Osteoblast (primary cell): ENCODE measurements around the gene PATL1. TPM values are rescaled to one million over a fixed set of nuclear protein-coding genes. Genes with fewer than 3 reads are reported as not detected.

Experiments
- DNase-seq: peaks from one replicate; pipeline ENCODE4 v3.0.0; 2011; ENCODE audit warnings: low spot score, mixed read lengths; ENCODE audit not compliant: insufficient read length; ENCODE audit errors: missing footprints
- H2AFZ ChIP-seq: 2 replicates; pipeline ENCODE4 v1.6.0; 2011; ENCODE audit warnings: mild to moderate bottlenecking, low read length
- H3K27ac ChIP-seq: 2 replicates; pipeline ENCODE4 v1.5.1; 2011; ENCODE audit warnings: mild to moderate bottlenecking, low read depth, low read length, moderate library complexity
- H3K27me3 ChIP-seq: 2 replicates; pipeline ENCODE4 v1.6.0; 2012; ENCODE audit warnings: mild to moderate bottlenecking, control low read depth, inconsistent platforms, low read length, moderate library complexity; ENCODE audit not compliant: insufficient read depth
- H3K36me3 ChIP-seq: 2 replicates; pipeline ENCODE4 v1.5.1; 2011; ENCODE audit warnings: mild to moderate bottlenecking, low read length, control low read depth, moderate library complexity; ENCODE audit not compliant: insufficient read depth
- H3K4me1 ChIP-seq: 2 replicates; pipeline ENCODE4 v1.5.1; 2011; ENCODE audit warnings: mild to moderate bottlenecking, low read length, control low read depth, moderate library complexity; ENCODE audit not compliant: insufficient read depth
- H3K4me2 ChIP-seq: 2 replicates; pipeline ENCODE4 v1.6.0; 2011; ENCODE audit warnings: mild to moderate bottlenecking, low read length; ENCODE audit not compliant: insufficient read depth
- H3K4me3 ChIP-seq: fragments of 200-600 bp; sonication (generic); 3 replicates; pipeline ENCODE4 v1.5.1; 2012; ENCODE audit warnings: mild to moderate bottlenecking, low read length, inconsistent platforms; ENCODE audit not compliant: insufficient read depth
- H3K79me2 ChIP-seq: 2 replicates; pipeline ENCODE4 v1.6.0; 2012; ENCODE audit warnings: mild to moderate bottlenecking, low read length, control low read depth, inconsistent platforms; ENCODE audit not compliant: insufficient read depth
- H3K9me3 ChIP-seq: 2 replicates; pipeline ENCODE4 v1.5.1; 2011; ENCODE audit warnings: low read depth, low read length, control low read depth
- H4K20me1 ChIP-seq: 2 replicates; pipeline ENCODE4 v1.6.0; 2012; ENCODE audit warnings: mild to moderate bottlenecking, low read length, control low read depth; ENCODE audit not compliant: insufficient read depth
- CTCF ChIP-seq: IDR thresholded peaks from 2 replicates; pipeline ENCODE4 v1.5.1; 2011; ENCODE audit warnings: mild to moderate bottlenecking, low read depth, low read length, moderate library complexity; ENCODE audit errors: extremely low read depth
- total RNA-seq: library from RNA; depleted of rRNA; stranded (reverse); fragments of >200 nt; gene quantifications from 2 replicates; pipeline ENCODE4 v1.2.3, GENCODE V29; 2012

PATL1 gene
- total RNA-seq, 1 donor: 19.5 TPM

- TF ChIP-seq CTCF: no peak
- H3K9me3 ChIP-seq: no peaks in the 10 kb centered on the region
- peaks cover 49% of the 10 kb centered on the region for H4K20me1 ChIP-seq
- peaks cover 84% of the 10 kb centered on the region for H3K79me2 ChIP-seq
- DNase-seq: no peak
- H3K36me3 ChIP-seq: peaks cover 69% of the 10 kb centered on the region
- H2AFZ ChIP-seq: no peak overlapping the region
- no peak overlapping the region for H3K4me2 ChIP-seq
- H3K4me1 ChIP-seq: peaks cover 12% of the 10 kb centered on the region
- H3K4me3 ChIP-seq: no peak overlapping the region
- no peaks in the 10 kb centered on the region for H3K27me3 ChIP-seq
- H3K27ac ChIP-seq: no peak overlapping the region
Measured at GRCh38 chr11:59607703-59608454, 61.0 kb downstream of the PATL1 start.

- DNase-seq: no peak
- H3K36me3 ChIP-seq: peaks cover 86% of the 10 kb centered on the region
- no peaks in the 10 kb centered on the region for H3K9me3 ChIP-seq
- no peak overlapping the region for H2AFZ ChIP-seq
- H3K4me1 ChIP-seq: no peaks in the 10 kb centered on the region
- H4K20me1 ChIP-seq: peaks cover 17% of the 10 kb centered on the region
- H3K27me3 ChIP-seq: no peaks in the 10 kb centered on the region
- no peak overlapping the region for H3K4me3 ChIP-seq
- H3K27ac ChIP-seq: no peak overlapping the region
- TF ChIP-seq CTCF: no peak
- no peak overlapping the region for H3K4me2 ChIP-seq
- H3K79me2 ChIP-seq: peaks cover 50% of the 10 kb centered on the region
Measured at GRCh38 chr11:59602432-59602831, 66.4 kb downstream of the PATL1 start.

GRCh38 chr11:59601788-59602187, 67.0 kb downstream of the PATL1 start:
- Histone ChIP-seq H3K4me1 (no peaks in the 10 kb centered on the region), H2AFZ (no peak overlapping the region), H4K20me1 (peaks cover 15% of the 10 kb centered on the region), H3K27me3 (no peaks in the 10 kb centered on the region), H3K79me2 (peaks cover 45% of the 10 kb centered on the region), H3K4me2 (no peak overlapping the region), H3K9me3 (no peaks in the 10 kb centered on the region), H3K4me3 (no peak overlapping the region), H3K36me3 (peaks cover 79% of the 10 kb centered on the region), H3K27ac (no peak overlapping the region)
- DNase-seq: no peak
- TF ChIP-seq CTCF: no peak

- Histone ChIP-seq H3K4me2 (no peak overlapping the region), H3K79me2 (peaks cover 37% of the 10 kb centered on the region), H3K27me3 (no peaks in the 10 kb centered on the region), H2AFZ (no peak overlapping the region), H3K4me3 (no peak overlapping the region), H3K36me3 (peaks cover 75% of the 10 kb centered on the region), H3K27ac (no peak overlapping the region), H4K20me1 (peaks cover 14% of the 10 kb centered on the region), H3K4me1 (no peaks in the 10 kb centered on the region), H3K9me3 (no peaks in the 10 kb centered on the region)
- DNase-seq: no peak
- TF ChIP-seq CTCF: no peak
Measured at GRCh38 chr11:59600636-59601035, 68.2 kb downstream of the PATL1 start.
